Astrocyte of the spinal cord (primary cell): ENCODE data around the gene INPP5D.
"Not testable (repeated sequence)": the region's sequence is repeated elsewhere in the genome, so short reads cannot be mapped to it uniquely, and the experiment has no call there.

ENCODE experiments used
- DNase-seq: peaks from one replicate; pipeline ENCODE4 v3.0.0; 2011; ENCODE audit warnings: low read depth, low spot score
- H3K4me3 ChIP-seq: 2 replicates; pipeline ENCODE4 v1.5.1; 2011; ENCODE audit warnings: low read depth, mild to moderate bottlenecking, low read length, moderate library complexity
- in situ Hi-C: cut with HindIII; loops from 2 replicates; pipeline ENCODE4 v1.10.0; 2017; ENCODE audit warnings: low sequenced_read_pairs
- TF ChIP-seq, protein P1 (sequence below): IDR thresholded peaks from 2 replicates; pipeline ENCODE4 v1.5.1; 2012; ENCODE audit warnings: low read depth, mild to moderate bottlenecking, low read length, inconsistent platforms

INPP5D gene

DNA sequence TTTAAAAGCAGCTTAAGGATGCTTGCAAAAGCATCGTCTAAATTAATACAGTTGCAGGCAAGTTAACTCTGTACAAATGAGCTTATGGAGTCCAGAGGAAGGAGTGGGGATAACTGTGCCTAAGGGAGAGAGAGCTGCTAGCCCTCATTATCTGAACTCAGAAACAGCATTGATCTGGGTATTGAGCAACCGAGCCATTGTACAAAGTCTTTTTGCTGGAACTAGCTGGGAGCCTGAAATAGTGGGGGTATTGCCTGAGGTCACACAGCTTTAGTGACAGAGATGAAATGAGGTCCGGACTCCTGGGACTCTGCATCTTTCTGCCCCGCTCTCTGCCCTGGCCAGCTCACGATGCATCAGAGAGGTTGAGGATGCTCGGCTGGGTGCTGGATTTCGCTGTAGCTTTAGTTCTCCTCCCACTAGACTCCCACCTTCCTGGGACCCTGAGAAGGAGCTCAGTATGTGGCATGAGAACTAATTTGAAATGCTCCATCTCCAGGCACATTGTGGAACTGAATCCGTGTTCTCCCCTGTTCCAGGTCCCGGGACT is 123.8 kb downstream of the INPP5D start:
- no peak overlapping the region for H3K4me3 ChIP-seq
- in situ Hi-C loops = no loop called here
- DNase-seq = no peak
- TF ChIP-seq, protein P1, sequence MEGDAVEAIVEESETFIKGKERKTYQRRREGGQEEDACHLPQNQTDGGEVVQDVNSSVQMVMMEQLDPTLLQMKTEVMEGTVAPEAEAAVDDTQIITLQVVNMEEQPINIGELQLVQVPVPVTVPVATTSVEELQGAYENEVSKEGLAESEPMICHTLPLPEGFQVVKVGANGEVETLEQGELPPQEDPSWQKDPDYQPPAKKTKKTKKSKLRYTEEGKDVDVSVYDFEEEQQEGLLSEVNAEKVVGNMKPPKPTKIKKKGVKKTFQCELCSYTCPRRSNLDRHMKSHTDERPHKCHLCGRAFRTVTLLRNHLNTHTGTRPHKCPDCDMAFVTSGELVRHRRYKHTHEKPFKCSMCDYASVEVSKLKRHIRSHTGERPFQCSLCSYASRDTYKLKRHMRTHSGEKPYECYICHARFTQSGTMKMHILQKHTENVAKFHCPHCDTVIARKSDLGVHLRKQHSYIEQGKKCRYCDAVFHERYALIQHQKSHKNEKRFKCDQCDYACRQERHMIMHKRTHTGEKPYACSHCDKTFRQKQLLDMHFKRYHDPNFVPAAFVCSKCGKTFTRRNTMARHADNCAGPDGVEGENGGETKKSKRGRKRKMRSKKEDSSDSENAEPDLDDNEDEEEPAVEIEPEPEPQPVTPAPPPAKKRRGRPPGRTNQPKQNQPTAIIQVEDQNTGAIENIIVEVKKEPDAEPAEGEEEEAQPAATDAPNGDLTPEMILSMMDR = no peak

- DNase-seq = no peak
- TF ChIP-seq, protein P1 = no peak
- in situ Hi-C loops = no loop called here
- H3K4me3 ChIP-seq = no peak overlapping the region
Observed at GRCh38 chr2:233184669-233185068, 124.5 kb downstream of the INPP5D start.

DNA sequence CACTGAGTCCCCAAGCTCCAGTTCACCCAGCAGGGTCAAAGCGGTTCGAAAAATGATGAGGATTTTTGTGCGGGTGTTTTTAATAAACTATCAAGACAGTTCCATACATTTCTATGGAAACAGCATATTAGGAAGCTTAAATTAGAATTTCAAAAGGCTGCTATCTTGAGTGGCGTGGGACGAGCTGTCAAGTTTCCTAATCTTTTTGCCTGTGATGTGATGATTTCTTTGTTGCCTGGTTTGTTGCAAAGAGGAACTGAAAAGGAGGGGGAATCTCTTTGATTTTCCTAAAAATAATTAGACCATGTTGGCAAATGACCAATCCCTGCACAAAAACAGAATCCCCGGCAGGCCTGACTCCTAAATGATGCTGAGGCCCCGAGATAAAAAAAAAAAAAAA is 125.2 kb downstream of the INPP5D start:
- no peak overlapping the region for H3K4me3 ChIP-seq
- in situ Hi-C loops = no loop called here
- DNase-seq = no peak
- TF ChIP-seq, protein P1 = no peak

- TF ChIP-seq, protein P1 = no peak
- in situ Hi-C loops = no loop called here
- DNase-seq = no peak
- H3K4me3 ChIP-seq = no peak overlapping the region
Observed at GRCh38 chr2:233185963-233186362, 125.8 kb downstream of the INPP5D start.

DNA sequence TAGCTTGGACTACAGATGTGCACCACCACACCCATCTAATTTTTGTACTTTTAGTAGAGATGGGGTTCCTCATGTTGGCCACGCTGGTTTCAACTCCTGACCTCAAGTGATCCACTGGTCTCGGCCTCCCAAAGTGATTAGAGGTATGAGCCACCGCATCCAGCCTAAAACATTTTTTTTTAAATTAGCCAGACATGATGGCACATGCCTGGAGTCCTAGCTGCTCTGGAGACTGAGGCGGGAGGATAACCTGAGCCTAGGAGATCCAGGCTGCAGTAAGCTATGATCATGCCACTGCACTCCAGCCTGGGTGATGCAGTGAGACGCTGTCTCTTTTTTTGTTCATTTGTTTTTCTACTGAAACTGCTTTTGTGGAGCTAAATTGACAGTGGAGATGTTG is 126.7 kb downstream of the INPP5D start:
- H3K4me3 ChIP-seq = no peak overlapping the region
- TF ChIP-seq, protein P1 = no peak
- in situ Hi-C loops = no loop called here
- DNase-seq = no peak

- DNase-seq = no peak
- in situ Hi-C loops = no loop called here
- H3K4me3 ChIP-seq = no peak overlapping the region
- TF ChIP-seq, protein P1 = no peak
Observed at GRCh38 chr2:233189025-233189424, 128.9 kb downstream of the INPP5D start.

DNA sequence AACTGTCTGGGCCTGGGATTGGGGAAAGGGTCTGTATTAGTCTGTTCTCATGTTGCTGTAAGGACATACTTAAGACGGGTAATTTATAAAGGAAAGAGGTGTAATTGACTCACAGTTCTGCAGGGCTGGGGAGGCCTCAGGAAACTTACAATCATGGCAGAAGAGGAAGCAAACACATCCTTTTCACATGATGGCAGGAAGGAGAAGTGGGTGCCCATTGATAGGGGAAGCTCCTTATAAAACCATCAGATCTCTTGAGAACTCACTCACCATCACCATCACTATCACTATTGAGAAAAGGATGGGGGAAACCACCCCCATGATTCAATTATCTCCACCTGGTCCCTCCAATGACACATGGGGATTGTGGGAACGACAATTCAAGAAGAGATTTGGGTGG is 130.9 kb downstream of the INPP5D start:
- H3K4me3 ChIP-seq, DNase-seq, in situ Hi-C loops: not testable (repeated sequence)
